CD4-positive, alpha-beta T cell (primary cell): Measurements from ENCODE around the gene SLC12A1. TPM values are rescaled to one million over a fixed set of nuclear protein-coding genes. Genes with fewer than 3 reads are reported as not detected.

Experiments used
- ATAC-seq: fragments of 200-7000 bp; cut with Tn5 transposase; one replicate; pipeline ENCODE4 v1.10.0; 2022; ENCODE audit warnings: mild to moderate bottlenecking; ENCODE audit not compliant: poor library complexity
- CTCF ChIA-PET: fragments of 350-600 bp; sonication (Branson Sonifier 250); formaldehyde crosslinking; loops from one replicate; lab custom pipeline; 2021; ENCODE audit warnings: antibody characterized with exemption, inconsistent platforms; lab: Charles Lee
- POLR2A ChIA-PET: fragments of 350-600 bp; sonication (Branson Sonifier 250); formaldehyde crosslinking; loops from one replicate; lab custom pipeline; 2021; ENCODE audit warnings: antibody characterized with exemption, inconsistent platforms; lab: Charles Lee
- DNase-seq, 14 experiments: peaks; one replicate each; pipeline ENCODE4 v3.0.0-alpha.2; 2013 to 2020; ENCODE audit warnings: mixed read lengths in 2 of 14
- H3K27ac ChIP-seq, 2 donors: one replicate each; pipeline versions ENCODE4 v1.5.1 to v1.7.0; 2013; ENCODE audit warnings: low read length in 2 of 2, low read depth in 1 of 2, mild to moderate bottlenecking in 1 of 2
- H3K27me3 ChIP-seq, 2 experiments: 1 replicate in 1 of 2; 2 replicates in 1 of 2; pipeline versions ENCODE4 v1.6.1 to v1.7.0; 2013; ENCODE audit warnings: low read length in 2 of 2, control low read depth in 1 of 2, mild to moderate bottlenecking in 1 of 2, moderate library complexity in 1 of 2; ENCODE audit not compliant: insufficient read depth in 2 of 2, control insufficient read depth in 1 of 2
- H3K36me3 ChIP-seq: one replicate; pipeline ENCODE4 v1.6.1; 2013; ENCODE audit warnings: low read length, control low read depth; ENCODE audit not compliant: insufficient read depth
- H3K4me1 ChIP-seq: one replicate; pipeline ENCODE4 v1.6.1; 2013; ENCODE audit warnings: low read length, control low read depth; ENCODE audit not compliant: insufficient read depth
- H3K4me3 ChIP-seq: one replicate; pipeline ENCODE4 v1.5.1; 2013; ENCODE audit warnings: mild to moderate bottlenecking, low read length, moderate library complexity
- H3K9me3 ChIP-seq, 2 experiments: 1 replicate in 1 of 2; 2 replicates in 1 of 2; pipeline versions ENCODE4 v1.6.1 to v1.7.0; 2013; ENCODE audit warnings: low read length in 2 of 2, mild to moderate bottlenecking in 2 of 2, control low read depth in 1 of 2, moderate library complexity in 1 of 2; ENCODE audit not compliant: control insufficient read depth in 1 of 2, insufficient read depth in 1 of 2
- H3K27ac Mint-ChIP-seq: one replicate; pipeline ENCODE4 v1.8.0; 2020; ENCODE audit warnings: mixed read lengths
- H3K27me3 Mint-ChIP-seq: one replicate; pipeline ENCODE4 v1.8.0; 2021; ENCODE audit warnings: mixed read lengths
- H3K36me3 Mint-ChIP-seq: one replicate; pipeline ENCODE4 v1.8.0; 2021; ENCODE audit warnings: low read depth, mixed read lengths
- H3K4me1 Mint-ChIP-seq: one replicate; pipeline ENCODE4 v1.8.0; 2021; ENCODE audit warnings: low read depth, mixed read lengths
- H3K4me3 Mint-ChIP-seq: one replicate; pipeline ENCODE4 v1.8.0; 2020; ENCODE audit warnings: mild to moderate bottlenecking, mixed read lengths
- H3K9me3 Mint-ChIP-seq: one replicate; pipeline ENCODE4 v1.8.0; 2020; ENCODE audit warnings: mixed read lengths
- intact Hi-C, 2 experiments: fragments of 100-400 bp; cut with DNase I in 1 of 2; cut with micrococcal nuclease in 1 of 2; formaldehyde crosslinking; loops; one replicate each; pipeline versions ENCODE4 v1.15.1 to v1.9.0; 2023 to 2025; cut with DNase I, micrococcal nuclease
- total RNA-seq, 174 experiments: library from RNA in 2 of 174; stranded (reverse) in 2 of 174; gene quantifications; one replicate each; pipeline ENCODE4 v1.2.3 and lab custom pipeline; 2021 to 2026
- TF ChIP-seq, protein P1 (sequence below): fragments of 200-600 bp; IDR thresholded peaks from one replicate; pipeline ENCODE4 v1.8.0; 2022; ENCODE audit warnings: antibody characterized with exemption, mild to moderate bottlenecking

The SLC12A1 gene
- total RNA-seq, 2 experiments from 2014 or later, result not detected

DNA sequence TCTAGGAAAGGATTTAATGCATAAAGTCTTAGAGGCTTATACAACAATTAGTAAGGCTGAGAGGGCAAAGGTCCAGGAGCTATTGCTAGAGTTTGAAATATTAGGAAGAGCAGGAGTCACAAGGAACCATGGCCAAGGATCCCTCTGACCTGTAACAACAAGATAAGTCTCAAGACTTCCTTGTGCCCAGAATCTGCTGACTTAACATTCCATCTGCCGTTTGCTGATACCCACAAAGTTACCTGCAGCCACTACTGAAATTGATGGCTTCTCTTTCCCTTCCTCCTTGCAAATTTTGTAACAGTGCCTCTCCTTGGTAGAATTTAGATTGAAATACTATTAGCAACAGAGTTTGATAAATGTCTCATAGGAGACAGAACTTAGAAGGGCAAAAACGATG, 23.4 kb upstream of the SLC12A1 start:
- ATAC-seq, result no peak
- H3K27me3 Mint-ChIP-seq, result peaks cover 44% of the 10 kb centered on the region

GRCh38 chr15:48185529-48185928, 20.6 kb upstream of the SLC12A1 start:
- no peaks in the 10 kb centered on the region for H3K36me3 ChIP-seq
- peaks cover 50% of the 10 kb centered on the region for H3K27me3 Mint-ChIP-seq
- H3K27ac Mint-ChIP-seq, result no peak overlapping the region
- no peaks in the 10 kb centered on the region for H3K36me3 Mint-ChIP-seq
- no peaks in the 10 kb centered on the region for H3K4me1 Mint-ChIP-seq
- CTCF ChIA-PET, result no interaction called here
- DNase-seq (no peak), ATAC-seq (no peak)
- intact Hi-C loops, result no loop called here
- H3K4me3 ChIP-seq, result no peak overlapping the region
- H3K4me3 Mint-ChIP-seq, result no peak overlapping the region
- H3K4me1 ChIP-seq, result no peaks in the 10 kb centered on the region
- POLR2A ChIA-PET, result no interaction called here
- no peak overlapping the region for H3K27ac ChIP-seq
- H3K9me3 ChIP-seq, result no peaks in the 10 kb centered on the region
- H3K27me3 ChIP-seq, result peaks cover 8 to 13% of the 10 kb centered on the region in 2 experiments
- no peaks in the 10 kb centered on the region for H3K9me3 Mint-ChIP-seq
- TF ChIP-seq, protein P1, sequence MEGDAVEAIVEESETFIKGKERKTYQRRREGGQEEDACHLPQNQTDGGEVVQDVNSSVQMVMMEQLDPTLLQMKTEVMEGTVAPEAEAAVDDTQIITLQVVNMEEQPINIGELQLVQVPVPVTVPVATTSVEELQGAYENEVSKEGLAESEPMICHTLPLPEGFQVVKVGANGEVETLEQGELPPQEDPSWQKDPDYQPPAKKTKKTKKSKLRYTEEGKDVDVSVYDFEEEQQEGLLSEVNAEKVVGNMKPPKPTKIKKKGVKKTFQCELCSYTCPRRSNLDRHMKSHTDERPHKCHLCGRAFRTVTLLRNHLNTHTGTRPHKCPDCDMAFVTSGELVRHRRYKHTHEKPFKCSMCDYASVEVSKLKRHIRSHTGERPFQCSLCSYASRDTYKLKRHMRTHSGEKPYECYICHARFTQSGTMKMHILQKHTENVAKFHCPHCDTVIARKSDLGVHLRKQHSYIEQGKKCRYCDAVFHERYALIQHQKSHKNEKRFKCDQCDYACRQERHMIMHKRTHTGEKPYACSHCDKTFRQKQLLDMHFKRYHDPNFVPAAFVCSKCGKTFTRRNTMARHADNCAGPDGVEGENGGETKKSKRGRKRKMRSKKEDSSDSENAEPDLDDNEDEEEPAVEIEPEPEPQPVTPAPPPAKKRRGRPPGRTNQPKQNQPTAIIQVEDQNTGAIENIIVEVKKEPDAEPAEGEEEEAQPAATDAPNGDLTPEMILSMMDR, result no peak

More for the DNA sequence above, 23.4 kb upstream of the SLC12A1 start:
- no peak for DNase-seq
- H3K4me1 Mint-ChIP-seq, result no peaks in the 10 kb centered on the region
- TF ChIP-seq, protein P1, result no peak
- H3K36me3 Mint-ChIP-seq, result no peaks in the 10 kb centered on the region
- no peaks in the 10 kb centered on the region for H3K9me3 Mint-ChIP-seq
- H3K4me1 ChIP-seq, result peaks cover 3% of the 10 kb centered on the region
- H3K4me3 ChIP-seq, result no peak overlapping the region
- ChIA-PET POLR2A (no interaction called here), CTCF (no interaction called here)
- H3K4me3 Mint-ChIP-seq, result no peak overlapping the region
- no peaks in the 10 kb centered on the region for H3K9me3 ChIP-seq
- H3K27ac Mint-ChIP-seq, result no peak overlapping the region
- intact Hi-C loops, result no loop called here
- no peak overlapping the region for H3K27ac ChIP-seq
- no peaks in the 10 kb centered on the region for H3K36me3 ChIP-seq
- H3K27me3 ChIP-seq, result peaks cover 8 to 11% of the 10 kb centered on the region in 2 experiments

DNA sequence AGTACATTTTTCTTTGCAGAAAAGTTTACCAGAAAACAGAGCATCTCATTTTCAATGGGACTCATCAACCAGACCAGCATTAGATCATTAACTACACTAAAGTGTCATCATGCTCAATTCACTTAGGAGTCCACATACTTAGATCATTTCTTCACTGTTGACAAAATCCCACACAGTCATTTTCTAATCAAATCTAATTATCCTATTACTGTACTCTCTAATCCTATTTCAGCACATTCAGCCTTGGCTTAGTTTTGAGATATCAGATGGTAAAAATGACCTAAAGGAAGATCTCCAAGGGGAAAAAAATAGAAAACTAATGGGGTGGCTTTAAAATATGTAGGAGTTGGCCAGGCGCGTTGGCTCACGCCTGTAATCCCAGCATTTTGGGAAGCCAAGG, 19.8 kb upstream of the SLC12A1 start:
- no peaks in the 10 kb centered on the region for H3K4me1 ChIP-seq
- ATAC-seq, result no peak
- H3K9me3 ChIP-seq, result no peaks in the 10 kb centered on the region
- Mint-ChIP-seq H3K4me3 (no peak overlapping the region), H3K36me3 (no peaks in the 10 kb centered on the region), H3K27me3 (peaks cover 54% of the 10 kb centered on the region), H3K9me3 (peaks cover 3% of the 10 kb centered on the region), H3K27ac (no peak overlapping the region), H3K4me1 (no peaks in the 10 kb centered on the region)
- H3K27ac ChIP-seq, result no peak overlapping the region
- TF ChIP-seq, protein P1, result no peak
- H3K4me3 ChIP-seq, result no peak overlapping the region
- no peak for DNase-seq
- H3K36me3 ChIP-seq, result no peaks in the 10 kb centered on the region
- intact Hi-C loops, result no loop called here
- H3K27me3 ChIP-seq, result peaks cover 6 to 11% of the 10 kb centered on the region in 2 experiments
- ChIA-PET CTCF (no interaction called here), POLR2A (no interaction called here)
